ENCODE results near the gene SLC29A4.
"Not testable (repeated sequence)": the region's sequence is repeated elsewhere in the genome, so short reads cannot be mapped to it uniquely, and the experiment has no call there.

SLC29A4 gene

DNA sequence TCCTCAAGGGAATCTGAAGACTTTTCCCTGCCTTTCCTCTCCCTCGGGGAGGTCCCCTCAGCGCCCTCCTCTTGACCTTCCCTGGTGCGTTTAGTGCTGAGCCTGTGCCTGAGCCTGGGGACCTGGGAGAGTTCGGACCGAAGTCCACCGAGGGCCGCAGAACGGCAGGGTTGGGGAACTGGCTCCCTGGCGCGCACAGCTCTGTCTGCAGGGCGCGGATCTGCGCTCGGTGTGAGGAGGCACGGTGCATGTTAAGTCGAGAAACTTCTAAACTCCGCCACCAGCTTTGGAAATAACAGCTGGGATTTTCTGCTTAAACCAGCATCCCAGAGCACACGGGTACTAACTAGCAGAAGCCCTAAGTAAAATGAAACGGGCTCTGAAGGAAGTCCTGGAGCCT, 44.2 kb upstream of the SLC29A4 start:
- no peak overlapping the region for H3K4me2 ChIP-seq (ENCODE audit: low read depth, low read length, poor library complexity, severe bottlenecking)
- no peaks in the 10 kb centered on the region for H3K27me3 ChIP-seq (ENCODE audit: low read length)
- H3F3A ChIP-seq (ENCODE audit: insufficient read depth), result peaks cover 22% of the 10 kb centered on the region
- no peaks in the 10 kb centered on the region for H4K20me1 ChIP-seq (ENCODE audit: low read depth, low read length)
- H3K36me3 ChIP-seq (ENCODE audit: low read length), result no peaks in the 10 kb centered on the region
- H2AFZ ChIP-seq (ENCODE audit: low read depth, low read length, severe bottlenecking), result no peak overlapping the region
- no peak overlapping the region for H3K4me3 ChIP-seq (ENCODE audit: insufficient read depth, low read length, poor library complexity, severe bottlenecking)
- TF ChIP-seq CTCF (IDR thresholded peaks at IDR 0.05; ENCODE audit: insufficient read depth, low read length, poor library complexity, severe bottlenecking) (no peak), EZH2phosphoT487 (conservative IDR thresholded peaks at IDR 0.05; ENCODE audit: low read length) (no peak)
- no peaks in the 10 kb centered on the region for H3K9me2 ChIP-seq (replicated peaks; ENCODE audit: insufficient read depth, low read length)
- no peaks in the 10 kb centered on the region for H3K9me3 ChIP-seq (ENCODE audit: insufficient read depth, low read length)
- no peak overlapping the region for H3K9ac ChIP-seq (ENCODE audit: low read length)
- H3K79me2 ChIP-seq (ENCODE audit: insufficient read depth, low read length), result no peaks in the 10 kb centered on the region
- H3K27ac ChIP-seq (ENCODE audit: low read depth, low read length), result no peak overlapping the region

DNA sequence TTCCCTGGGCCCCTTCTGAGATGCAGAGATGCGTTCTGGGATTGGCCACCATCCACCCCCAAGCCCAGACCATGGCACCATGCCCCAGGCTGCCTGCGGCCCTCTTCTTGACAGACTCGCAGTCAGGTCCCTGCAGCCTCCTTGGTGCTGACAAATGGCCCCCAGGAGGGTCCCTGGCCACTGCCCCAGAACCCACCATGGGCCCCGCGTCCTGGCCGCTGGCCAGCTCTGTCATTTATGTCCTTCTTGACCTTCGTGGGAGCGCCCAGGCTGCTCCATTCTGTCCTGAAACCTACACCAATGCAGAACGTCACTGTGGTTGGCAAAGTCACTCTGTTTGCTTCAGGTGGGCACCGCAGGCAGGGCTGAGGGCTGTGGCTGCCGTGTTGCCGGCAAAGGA, 39.5 kb upstream of the SLC29A4 start:
- Histone ChIP-seq H2AFZ (ENCODE audit: low read depth, low read length, severe bottlenecking) (no peak overlapping the region), H3K4me2 (ENCODE audit: low read depth, low read length, poor library complexity, severe bottlenecking) (no peak overlapping the region)

DNA sequence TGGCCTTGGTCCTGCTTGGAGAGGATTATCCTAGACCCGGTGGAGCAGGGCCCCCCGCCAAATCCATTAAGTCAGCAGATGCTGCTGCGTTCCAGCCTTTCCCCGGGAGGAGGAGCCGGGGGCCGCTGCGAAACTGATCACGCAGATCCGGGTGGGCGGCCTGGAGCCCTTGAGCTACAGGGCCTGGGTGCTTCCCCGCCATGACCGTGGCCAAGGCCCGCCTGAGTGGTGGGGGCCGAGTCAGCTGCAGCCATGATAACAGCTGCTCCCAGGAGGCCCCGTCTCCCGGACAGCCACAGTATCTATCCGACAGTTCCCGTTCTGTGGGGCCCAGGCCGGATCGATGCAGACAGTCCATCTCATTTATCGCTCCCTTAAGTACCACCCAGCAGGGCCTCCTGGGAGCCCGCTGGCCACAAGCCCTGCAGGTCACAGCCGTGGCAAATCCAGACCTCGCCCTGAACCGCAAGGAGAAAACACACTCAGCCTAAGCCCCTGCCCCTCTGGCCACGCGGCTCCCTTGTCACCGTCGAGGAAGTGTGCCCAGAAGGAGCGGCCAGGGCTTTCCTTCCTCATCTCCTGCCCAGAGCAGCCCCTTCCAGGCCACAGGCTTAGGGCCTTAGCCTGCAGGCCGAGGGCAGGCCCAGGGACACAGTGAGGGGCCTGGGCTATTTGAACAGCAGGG, 34.4 kb upstream of the SLC29A4 start:
- Histone ChIP-seq H3K4me3 (ENCODE audit: insufficient read depth, low read length, poor library complexity, severe bottlenecking) (no peak overlapping the region), H3K9ac (ENCODE audit: low read length) (no peak overlapping the region)

More for the DNA sequence above, 39.5 kb upstream of the SLC29A4 start:
- Histone ChIP-seq H3F3A (ENCODE audit: insufficient read depth) (no peaks in the 10 kb centered on the region), H3K4me3 (ENCODE audit: insufficient read depth, low read length, poor library complexity, severe bottlenecking) (no peak overlapping the region), H3K27ac (ENCODE audit: low read depth, low read length) (no peak overlapping the region), H4K20me1 (ENCODE audit: low read depth, low read length) (no peaks in the 10 kb centered on the region), H3K9ac (ENCODE audit: low read length) (no peak overlapping the region), H3K27me3 (ENCODE audit: low read length) (no peaks in the 10 kb centered on the region), H3K79me2 (ENCODE audit: insufficient read depth, low read length) (no peaks in the 10 kb centered on the region), H3K9me2 (replicated peaks; ENCODE audit: insufficient read depth, low read length) (no peaks in the 10 kb centered on the region), H3K36me3 (ENCODE audit: low read length) (no peaks in the 10 kb centered on the region), H3K9me3 (ENCODE audit: insufficient read depth, low read length) (peaks cover 7% of the 10 kb centered on the region; the same call in 1 of the 2 replicates)
- TF ChIP-seq CTCF (IDR thresholded peaks at IDR 0.05; ENCODE audit: insufficient read depth, low read length, poor library complexity, severe bottlenecking) (no peak), EZH2phosphoT487 (conservative IDR thresholded peaks at IDR 0.05; ENCODE audit: low read length) (no peak)

GRCh38 chr7:5250787-5251186, 32.0 kb upstream of the SLC29A4 start:
- H3K4me3 ChIP-seq (ENCODE audit: insufficient read depth, low read length, poor library complexity, severe bottlenecking); H3K36me3 ChIP-seq (ENCODE audit: low read length); H2AFZ ChIP-seq (ENCODE audit: low read depth, low read length, severe bottlenecking); H3K9me3 ChIP-seq (ENCODE audit: insufficient read depth, low read length); H3K79me2 ChIP-seq (ENCODE audit: insufficient read depth, low read length); H4K20me1 ChIP-seq (ENCODE audit: low read depth, low read length); H3K27ac ChIP-seq (ENCODE audit: low read depth, low read length); H3F3A ChIP-seq (ENCODE audit: insufficient read depth); H3K9ac ChIP-seq (ENCODE audit: low read length); H3K27me3 ChIP-seq (ENCODE audit: low read length); H3K9me2 ChIP-seq (replicated peaks; ENCODE audit: insufficient read depth, low read length); H3K4me2 ChIP-seq (ENCODE audit: low read depth, low read length, poor library complexity, severe bottlenecking): not testable (repeated sequence)

More for the DNA sequence above, 34.4 kb upstream of the SLC29A4 start:
- no peak for TF ChIP-seq EZH2phosphoT487 (conservative IDR thresholded peaks at IDR 0.05; ENCODE audit: low read length)
- TF ChIP-seq CTCF (IDR thresholded peaks at IDR 0.05; ENCODE audit: insufficient read depth, low read length, poor library complexity, severe bottlenecking), result no peak
- peaks cover 7% of the 10 kb centered on the region; the same call in 1 of the 2 replicates for H3K9me3 ChIP-seq (ENCODE audit: insufficient read depth, low read length)
- H2AFZ ChIP-seq (ENCODE audit: low read depth, low read length, severe bottlenecking), result no peak overlapping the region
- no peak overlapping the region for H3K4me2 ChIP-seq (ENCODE audit: low read depth, low read length, poor library complexity, severe bottlenecking)
- H3K9me2 ChIP-seq (replicated peaks; ENCODE audit: insufficient read depth, low read length), result no peaks in the 10 kb centered on the region
- no peaks in the 10 kb centered on the region for H3K36me3 ChIP-seq (ENCODE audit: low read length)
- no peaks in the 10 kb centered on the region for H3K27me3 ChIP-seq (ENCODE audit: low read length)
- no peaks in the 10 kb centered on the region for H4K20me1 ChIP-seq (ENCODE audit: low read depth, low read length)
- no peaks in the 10 kb centered on the region for H3F3A ChIP-seq (ENCODE audit: insufficient read depth)
- no peaks in the 10 kb centered on the region for H3K79me2 ChIP-seq (ENCODE audit: insufficient read depth, low read length)
- no peak overlapping the region for H3K27ac ChIP-seq (ENCODE audit: low read depth, low read length)

DNA sequence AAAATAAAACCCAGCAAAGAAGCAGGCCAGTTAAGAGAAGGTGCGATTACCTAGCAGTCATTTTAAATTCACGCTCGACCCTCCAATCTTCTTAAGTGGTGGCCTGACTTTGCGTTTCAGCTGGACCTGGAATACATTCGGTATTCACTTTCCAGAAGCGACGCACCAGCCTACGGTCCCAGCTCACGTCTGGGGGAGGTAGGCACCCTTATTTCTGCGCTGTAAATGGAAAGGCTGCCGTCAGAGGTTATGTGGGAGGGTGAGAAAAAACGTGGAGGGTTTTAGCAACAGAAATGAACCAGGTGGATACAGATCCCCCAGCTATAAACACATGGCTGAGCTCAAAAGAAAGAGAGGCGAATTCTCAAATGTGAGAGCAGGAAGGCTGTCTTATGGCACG, 29.2 kb upstream of the SLC29A4 start:
- H4K20me1 ChIP-seq (ENCODE audit: low read depth, low read length); H3K9me2 ChIP-seq (replicated peaks; ENCODE audit: insufficient read depth, low read length); H3K79me2 ChIP-seq (ENCODE audit: insufficient read depth, low read length); H3K36me3 ChIP-seq (ENCODE audit: low read length); H3F3A ChIP-seq (ENCODE audit: insufficient read depth); H3K9me3 ChIP-seq (ENCODE audit: insufficient read depth, low read length); H3K4me3 ChIP-seq (ENCODE audit: insufficient read depth, low read length, poor library complexity, severe bottlenecking); H3K9ac ChIP-seq (ENCODE audit: low read length); H3K27me3 ChIP-seq (ENCODE audit: low read length); H3K27ac ChIP-seq (ENCODE audit: low read depth, low read length); H3K4me2 ChIP-seq (ENCODE audit: low read depth, low read length, poor library complexity, severe bottlenecking); H2AFZ ChIP-seq (ENCODE audit: low read depth, low read length, severe bottlenecking): not testable (repeated sequence)

- H3K4me3 ChIP-seq (ENCODE audit: insufficient read depth, low read length, poor library complexity, severe bottlenecking); H3K9me2 ChIP-seq (replicated peaks; ENCODE audit: insufficient read depth, low read length): not testable (repeated sequence)
Measured at GRCh38 chr7:5254371-5254770, 28.4 kb upstream of the SLC29A4 start.

More at GRCh38 chr7:5254371-5254770, 28.4 kb upstream of the SLC29A4 start:
- H3K79me2 ChIP-seq (ENCODE audit: insufficient read depth, low read length); H3K4me2 ChIP-seq (ENCODE audit: low read depth, low read length, poor library complexity, severe bottlenecking); H3K27me3 ChIP-seq (ENCODE audit: low read length); H4K20me1 ChIP-seq (ENCODE audit: low read depth, low read length); H3K36me3 ChIP-seq (ENCODE audit: low read length); H2AFZ ChIP-seq (ENCODE audit: low read depth, low read length, severe bottlenecking); H3K9me3 ChIP-seq (ENCODE audit: insufficient read depth, low read length); H3F3A ChIP-seq (ENCODE audit: insufficient read depth); H3K9ac ChIP-seq (ENCODE audit: low read length); H3K27ac ChIP-seq (ENCODE audit: low read depth, low read length): not testable (repeated sequence)

Data from SU-DHL-6 (cell line).